Thyroid gland (tissue), 4 donors: ENCODE data around the gene BLNK. TPM values are rescaled to one million over a fixed set of nuclear protein-coding genes. Genes with fewer than 3 reads are reported as not detected.

Experiments
- DNase-seq, 2 donors: peaks; one replicate each; pipeline ENCODE4 v3.0.0-alpha.2; 2019
- H3K27ac ChIP-seq, 3 donors: fragments of 200-600 bp; sonication (generic); 1 replicate in 2 of 3; 2 replicates in 1 of 3; pipeline ENCODE4 v1.5.1; 2016 to 2019; ENCODE audit warnings: mild to moderate bottlenecking in 1 of 3, moderate library complexity in 1 of 3
- H3K27me3 ChIP-seq: fragments of 200-600 bp; sonication (generic); one replicate; pipeline ENCODE4 v1.5.1; 2019
- H3K36me3 ChIP-seq, 2 donors: fragments of 200-600 bp; sonication (generic); one replicate each; pipeline ENCODE4 v1.5.1; 2016 to 2019
- H3K4me1 ChIP-seq, 2 donors: fragments of 200-600 bp; sonication (generic); one replicate each; pipeline ENCODE4 v1.5.1; 2017 to 2019
- H3K4me3 ChIP-seq, 3 donors: fragments of 200-600 bp; sonication (generic); replicated peaks in 1 of 3; 1 replicate in 2 of 3; 2 replicates in 1 of 3; pipeline ENCODE4 v1.5.1; 2016; ENCODE audit warnings: mild to moderate bottlenecking in 1 of 3
- H3K9me3 ChIP-seq: fragments of 200-600 bp; sonication (generic); one replicate; pipeline ENCODE4 v1.5.1; 2017
- POLR2A ChIP-seq, 2 donors: fragments of 450-650 bp; IDR thresholded peaks; one replicate each; pipeline ENCODE4 v1.6.1; 2017; ENCODE audit warnings: antibody characterized with exemption in 2 of 2, mild to moderate bottlenecking in 2 of 2, moderate library complexity in 1 of 2
- WGBS, 2 donors: methylation state at CpG; one replicate each; pipeline ENCODE4 v1.1.5; 2017; 5-methylcytosine and 5-hydroxymethylcytosine counted together
- intact Hi-C: fragments of 100-400 bp; cut with DNase I; formaldehyde crosslinking; loops from one replicate; pipeline ENCODE4 v1.15.1; 2023
- total RNA-seq, 4 donors: library from RNA; depleted of rRNA; stranded (reverse); fragments of >200 nt; gene quantifications; one replicate each; pipeline ENCODE4 v1.2.3, GENCODE V29; 2016
- TF ChIP-seq, protein P1 (sequence below), 6 experiments: fragments of 200-600 bp in 3 of 6; fragments of 450-650 bp in 3 of 6; sonication (generic) in 3 of 6; IDR thresholded peaks; one replicate each; pipeline ENCODE4 v1.5.1; 2016 to 2019; ENCODE audit warnings: antibody characterized with exemption in 6 of 6, mild to moderate bottlenecking in 2 of 6, inconsistent platforms in 1 of 6, moderate library complexity in 1 of 6

BLNK gene
- total RNA-seq, 4 donors from 2014 or later: 5.8 to 36.9 (median 25.7) TPM

- Histone ChIP-seq H3K4me3 (no peak overlapping the region), H3K36me3 (no peaks in the 10 kb centered on the region), H3K27ac (no peak overlapping the region), H3K27me3 (no peaks in the 10 kb centered on the region), H3K4me1 (peaks cover 4 to 14% of the 10 kb centered on the region in 2 donors), H3K9me3 (no peaks in the 10 kb centered on the region)
- intact Hi-C loops: no loop called here
- WGBS, 2 donors: 92 to 96% methylated on average over 9 of the region's 9 CpGs
- TF ChIP-seq POLR2A (IDR thresholded peaks at IDR 0.05): no peak
- TF ChIP-seq, protein P1, sequence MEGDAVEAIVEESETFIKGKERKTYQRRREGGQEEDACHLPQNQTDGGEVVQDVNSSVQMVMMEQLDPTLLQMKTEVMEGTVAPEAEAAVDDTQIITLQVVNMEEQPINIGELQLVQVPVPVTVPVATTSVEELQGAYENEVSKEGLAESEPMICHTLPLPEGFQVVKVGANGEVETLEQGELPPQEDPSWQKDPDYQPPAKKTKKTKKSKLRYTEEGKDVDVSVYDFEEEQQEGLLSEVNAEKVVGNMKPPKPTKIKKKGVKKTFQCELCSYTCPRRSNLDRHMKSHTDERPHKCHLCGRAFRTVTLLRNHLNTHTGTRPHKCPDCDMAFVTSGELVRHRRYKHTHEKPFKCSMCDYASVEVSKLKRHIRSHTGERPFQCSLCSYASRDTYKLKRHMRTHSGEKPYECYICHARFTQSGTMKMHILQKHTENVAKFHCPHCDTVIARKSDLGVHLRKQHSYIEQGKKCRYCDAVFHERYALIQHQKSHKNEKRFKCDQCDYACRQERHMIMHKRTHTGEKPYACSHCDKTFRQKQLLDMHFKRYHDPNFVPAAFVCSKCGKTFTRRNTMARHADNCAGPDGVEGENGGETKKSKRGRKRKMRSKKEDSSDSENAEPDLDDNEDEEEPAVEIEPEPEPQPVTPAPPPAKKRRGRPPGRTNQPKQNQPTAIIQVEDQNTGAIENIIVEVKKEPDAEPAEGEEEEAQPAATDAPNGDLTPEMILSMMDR (IDR thresholded peaks at IDR 0.05): no peak
- no peak for DNase-seq
Measured at GRCh38 chr10:96289218-96289910, 18.0 kb upstream of the BLNK start.

GRCh38 chr10:96288151-96288621, 16.8 kb upstream of the BLNK start:
- intact Hi-C loops: no loop called here
- no peaks in the 10 kb centered on the region for H3K27me3 ChIP-seq
- H3K9me3 ChIP-seq: no peaks in the 10 kb centered on the region
- TF ChIP-seq, protein P1 (IDR thresholded peaks at IDR 0.05): no peak
- no peak for TF ChIP-seq POLR2A (IDR thresholded peaks at IDR 0.05)
- H3K27ac ChIP-seq: peak overlapping the region in 2 of 3 donors; percentile 18 to 41
- WGBS, 2 donors: 33 to 34% methylated on average over 5 of the region's 5 CpGs
- no peaks in the 10 kb centered on the region for H3K36me3 ChIP-seq
- no peak overlapping the region for H3K4me3 ChIP-seq
- H3K4me1 ChIP-seq: peaks cover 4 to 14% of the 10 kb centered on the region in 2 donors
- DNase-seq: no peak

DNA sequence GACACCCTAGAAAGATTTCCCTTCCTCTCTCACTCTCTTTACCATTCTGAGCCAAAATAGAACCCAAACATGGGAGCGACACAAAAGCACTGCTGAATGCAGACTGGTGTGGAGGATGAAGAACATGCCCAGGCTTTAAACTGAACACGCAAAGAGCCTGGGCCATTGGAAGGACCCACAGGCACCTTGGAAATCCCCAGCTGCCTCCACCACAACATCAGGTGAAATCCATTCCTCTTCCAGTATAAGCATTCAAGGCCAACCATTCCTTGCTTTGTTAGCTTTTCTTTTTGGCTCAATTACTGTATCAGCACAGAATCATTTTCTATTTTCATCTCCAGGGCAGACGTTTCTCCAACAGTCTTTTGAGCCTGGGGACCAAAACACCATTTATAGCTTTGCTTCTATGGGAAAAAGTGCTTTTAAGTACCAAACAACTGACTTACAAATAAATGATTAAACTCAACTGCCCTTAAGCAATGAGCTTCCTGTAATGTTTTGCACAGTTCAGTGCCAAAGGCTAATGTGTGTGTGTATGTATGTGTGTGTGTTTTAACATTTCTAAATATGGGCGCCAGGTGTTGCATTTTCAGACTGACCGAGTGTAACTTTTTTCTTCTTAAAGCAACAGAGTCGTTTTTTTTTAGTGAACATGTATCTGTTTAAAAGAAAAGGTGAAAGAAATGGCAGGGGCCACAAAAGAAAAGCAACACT, 16.2 kb upstream of the BLNK start:
- Histone ChIP-seq H3K4me3 (no peak overlapping the region), H3K36me3 (no peaks in the 10 kb centered on the region), H3K9me3 (no peaks in the 10 kb centered on the region), H3K4me1 (peaks cover 4 to 14% of the 10 kb centered on the region in 2 donors), H3K27ac (peak overlapping the region; percentile 16 to 41 (median 18)), H3K27me3 (no peaks in the 10 kb centered on the region)
- TF ChIP-seq, protein P1 (IDR thresholded peaks at IDR 0.05): peak in 1 of 6 experiments; percentile 13
- no peak for TF ChIP-seq POLR2A (IDR thresholded peaks at IDR 0.05)
- no peak for DNase-seq
- 22 to 23% methylated on average over 6 of the region's 6 CpGs for WGBS, 2 donors
- intact Hi-C loops: no loop called here

- 86 to 94% methylated on average over 7 to 8 of the region's 8 CpGs for WGBS, 2 donors
- Histone ChIP-seq H3K27ac (no peak overlapping the region), H3K9me3 (no peaks in the 10 kb centered on the region), H3K27me3 (no peaks in the 10 kb centered on the region), H3K4me3 (no peak overlapping the region), H3K36me3 (no peaks in the 10 kb centered on the region), H3K4me1 (peaks cover 4 to 14% of the 10 kb centered on the region in 2 donors)
- TF ChIP-seq, protein P1 (IDR thresholded peaks at IDR 0.05): no peak
- no peak for DNase-seq
- intact Hi-C loops: no loop called here
Measured at GRCh38 chr10:96285331-96285752, 14.0 kb upstream of the BLNK start.

- 67 to 75% methylated on average over 6 of the region's 6 CpGs for WGBS, 2 donors
- no peak overlapping the region for H3K27ac ChIP-seq
- TF ChIP-seq POLR2A (IDR thresholded peaks at IDR 0.05): no peak
- TF ChIP-seq, protein P1 (IDR thresholded peaks at IDR 0.05): no peak
Measured at GRCh38 chr10:96283756-96284155, 12.4 kb upstream of the BLNK start.

More at GRCh38 chr10:96283756-96284155, 12.4 kb upstream of the BLNK start:
- Histone ChIP-seq H3K4me3 (no peak overlapping the region), H3K36me3 (no peaks in the 10 kb centered on the region), H3K27me3 (no peaks in the 10 kb centered on the region), H3K4me1 (peaks cover 4 to 14% of the 10 kb centered on the region in 2 donors), H3K9me3 (no peaks in the 10 kb centered on the region)
- no peak for DNase-seq
- intact Hi-C loops: no loop called here
